ENCODE results near the gene DLGAP4. TPM values are rescaled to one million over a fixed set of nuclear protein-coding genes. Genes with fewer than 3 reads are reported as not detected.

Gene DLGAP4
- total and polyA plus RNA-seq, 9 of the 15 experiments (the other 6 are each of a cell fraction or from before 2014, with no cell fraction given), result 0.31 to 34.1 (median 4.5) TPM

GRCh38 chr20:36460648-36461599, 154.8 kb downstream of the DLGAP4 start (continued):
- no peak for TF ChIP-seq ZNF384 (IDR thresholded peaks at IDR 0.05; ENCODE audit: low read depth, low read length)
- no peak for TF ChIP-seq ETV5 (CRISPR knock-in tag; IDR thresholded peaks at IDR 0.05; ENCODE audit: low read depth)
- TF ChIP-seq ZNF507 (tag; conservative IDR thresholded peaks at IDR 0.05), result no peak
- no peak for TF ChIP-seq AFF1 (IDR thresholded peaks at IDR 0.05; ENCODE audit: low read depth in 1 of 2, partially characterized antibody in 2 of 2)
- no peak for TF ChIP-seq ZNF707 (CRISPR knock-in tag; conservative IDR thresholded peaks at IDR 0.05)
- TF ChIP-seq FOXK2 (conservative IDR thresholded peaks at IDR 0.05 in 1 of 2, IDR thresholded peaks at IDR 0.05 in 1 of 2; ENCODE audit: low read depth in 2 of 2), result peak; percentile 38 to 58; a peak in 2 of 4 replicates
- TF ChIP-seq IRF1 (CRISPR knock-in tag; IDR thresholded peaks at IDR 0.05; ENCODE audit: borderline replicate concordance), result peak; percentile 84; the same call in 1 of the 2 replicates
- TF ChIP-seq ARNT (IDR thresholded peaks at IDR 0.05), result no peak
- peak in 1 of 2 experiments; percentile 50; a peak in 1 of 4 replicates for TF ChIP-seq MNT (conservative IDR thresholded peaks at IDR 0.05)
- TF ChIP-seq PURB (CRISPR knock-in tag; IDR thresholded peaks at IDR 0.05; ENCODE audit: low read depth), result no peak
- no peak for TF ChIP-seq PYGO2 (tag; IDR thresholded peaks at IDR 0.05)
- TF ChIP-seq HMBOX1 (IDR thresholded peaks at IDR 0.05), result no peak
- TF ChIP-seq ZNF57 (CRISPR knock-in tag; IDR thresholded peaks at IDR 0.05), result peak; percentile 73; the same call in 1 of the 2 replicates
- TF ChIP-seq BDP1 (IDR thresholded peaks at IDR 0.05; ENCODE audit: insufficient read depth, insufficient read length), result no peak
- no peak for TF ChIP-seq ZNF239 (CRISPR knock-in tag; IDR thresholded peaks at IDR 0.05)
- no peak for TF ChIP-seq CTCF (IDR thresholded peaks at IDR 0.05 in 2 of 3, conservative IDR thresholded peaks at IDR 0.05 in 1 of 3; ENCODE audit: insufficient read depth in 2 of 3, low read depth in 1 of 3, low read length in 3 of 3)
- peak; percentile 98 for TF ChIP-seq FOXP1 (CRISPR knock-in tag; IDR thresholded peaks at IDR 0.05)

All from K562 (cell line).